ENCODE data around the gene TYSND1. TPM values are rescaled to one million over a fixed set of nuclear protein-coding genes. Genes with fewer than 3 reads are reported as not detected.

The TYSND1 gene
- total and polyA plus RNA-seq, 2 of the 13 experiments (the other 11 are each of a cell fraction or from before 2014, with no cell fraction given) = 3.3 to 8.9 TPM

DNA sequence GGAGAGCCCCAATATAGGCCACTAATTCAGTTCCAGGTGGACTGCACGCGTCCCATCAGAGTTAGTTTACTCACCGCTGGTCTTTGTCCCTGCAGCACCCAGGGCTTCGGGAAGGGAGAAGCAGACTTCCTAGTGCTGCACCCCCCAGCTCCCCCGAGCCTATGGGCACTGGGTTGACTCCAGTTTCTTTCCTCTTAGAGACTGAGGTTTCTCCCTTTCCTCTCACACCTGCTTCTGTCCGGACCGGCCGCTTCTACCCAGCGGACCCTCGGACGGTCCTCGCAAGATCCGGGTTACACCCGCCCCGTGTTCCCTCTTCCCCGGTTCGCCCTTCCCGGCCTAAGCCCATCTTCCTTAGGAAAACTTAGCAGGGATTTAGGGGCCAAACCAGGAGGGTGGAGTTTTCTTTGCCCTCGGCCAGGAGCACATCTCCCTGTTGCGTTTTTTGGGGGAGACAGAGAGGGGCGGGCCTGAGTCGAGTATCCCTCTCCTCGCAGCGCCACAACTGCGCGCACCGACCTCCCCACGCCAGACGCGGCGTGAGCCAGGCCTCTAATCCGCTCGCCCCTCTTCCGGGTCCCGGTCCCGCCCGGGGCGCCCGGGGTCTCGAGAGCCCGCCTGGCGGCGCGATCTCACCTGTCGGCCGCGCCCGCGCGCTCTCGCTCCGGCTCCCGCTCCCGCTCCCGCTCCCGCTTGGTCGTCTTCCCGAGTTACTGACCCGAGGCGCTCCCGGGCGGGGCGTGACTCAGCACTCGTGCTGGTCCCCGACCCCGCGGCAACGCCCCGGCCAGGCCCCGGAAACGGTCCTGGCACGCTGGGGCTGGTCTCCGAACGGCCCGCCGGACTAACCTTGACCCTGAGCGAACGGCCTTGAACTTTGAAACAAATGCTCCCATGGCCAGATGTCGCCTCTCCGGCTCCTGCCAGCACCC is 14.1 kb downstream of the TYSND1 start, which contains the start of gene AIFM2 (continued):
- TF ChIP-seq CBX2 (IDR thresholded peaks at IDR 0.05; ENCODE audit: low read depth, low read length) = no peak
- no peak for TF ChIP-seq CBX2 (CRISPR knock-in tag; IDR thresholded peaks at IDR 0.05; ENCODE audit: low read depth)
- TF ChIP-seq SALL2 (CRISPR knock-in tag; IDR thresholded peaks at IDR 0.05) = peak; percentile 54; the same call in 1 of the 2 replicates
- TF ChIP-seq MXD4 (CRISPR knock-in tag; IDR thresholded peaks at IDR 0.05) = peak; percentile 55; the same call in 1 of the 2 replicates
- peak; percentile 71 for TF ChIP-seq TGIF2 (CRISPR knock-in tag; IDR thresholded peaks at IDR 0.05)
- TF ChIP-seq POLR2AphosphoS5 (IDR thresholded peaks at IDR 0.05; ENCODE audit: low read depth, low read length) = no peak
- TF ChIP-seq AFF4 (CRISPR knock-in tag; IDR thresholded peaks at IDR 0.05) = no peak
- peak; percentile 9; the same call in 1 of the 2 replicates for TF ChIP-seq ZNF605 (CRISPR knock-in tag; IDR thresholded peaks at IDR 0.05)
- TF ChIP-seq XBP1 (CRISPR knock-in tag; IDR thresholded peaks at IDR 0.05) = no peak
- no peak; the same call in 1 of the 2 replicates for TF ChIP-seq ZNF761 (CRISPR knock-in tag; conservative IDR thresholded peaks at IDR 0.05)
- no peak for TF ChIP-seq FOXP1 (IDR thresholded peaks at IDR 0.05)
- peak; percentile 58; the same call in 1 of the 2 replicates for TF ChIP-seq FOXP1 (CRISPR knock-in tag; IDR thresholded peaks at IDR 0.05)
- peak; percentile 85 for TF ChIP-seq HOXA5 (CRISPR knock-in tag; IDR thresholded peaks at IDR 0.05)
- TF ChIP-seq ISX (CRISPR knock-in tag; conservative IDR thresholded peaks at IDR 0.05) = no peak
- no peak; the same call in 1 of the 2 replicates for TF ChIP-seq KDM5A (IDR thresholded peaks at IDR 0.05; ENCODE audit: borderline replicate concordance, low read length)
- no peak for TF ChIP-seq ZNF780A (CRISPR knock-in tag; IDR thresholded peaks at IDR 0.05)
- peak; percentile 53; the same call in 1 of the 2 replicates for TF ChIP-seq WIZ (CRISPR knock-in tag; IDR thresholded peaks at IDR 0.05)
- TF ChIP-seq ZNF350 (CRISPR knock-in tag; IDR thresholded peaks at IDR 0.05; ENCODE audit: borderline replicate concordance, low read depth) = peak; percentile 74
- no peak for TF ChIP-seq SUZ12 (IDR thresholded peaks at IDR 0.05; ENCODE audit: low read depth, low read length)
- no peak for TF ChIP-seq HDAC6 (IDR thresholded peaks at IDR 0.05; ENCODE audit: low read depth, low read length)
- TF ChIP-seq AGO1 (IDR thresholded peaks at IDR 0.05; ENCODE audit: low read depth, low read length, poor library complexity, severe bottlenecking) = no peak
- peak; percentile 89; the same call in 1 of the 2 replicates for TF ChIP-seq MED13 (CRISPR knock-in tag; IDR thresholded peaks at IDR 0.05)
- no peak; the same call in 1 of the 2 replicates for TF ChIP-seq MAZ (IDR thresholded peaks at IDR 0.05; ENCODE audit: borderline replicate concordance, low read depth, low read length)
- peak; percentile 72 for TF ChIP-seq MAZ (CRISPR knock-in tag; IDR thresholded peaks at IDR 0.05; ENCODE audit: low read depth)
- TF ChIP-seq LRRFIP1 (CRISPR knock-in tag; conservative IDR thresholded peaks at IDR 0.05) = no peak
- TF ChIP-seq ZMAT3 (CRISPR knock-in tag; conservative IDR thresholded peaks at IDR 0.05) = no peak

Data from HepG2 (cell line).